Activated CD4-positive, alpha-beta T cell treated with anti-CD3 and anti-CD28 coated beads, Interleukin-2, amount 50 U/mL, for 1 hour (primary cell): Measurements from ENCODE around the gene RIPK4.

ENCODE experiments used
- DNase-seq: peaks from one replicate; pipeline ENCODE4 v3.0.0-alpha.2; 2020

The RIPK4 gene

GRCh38 chr21:41752231-41752681 lies 14.6 kb downstream of the RIPK4 start:
- DNase-seq = no peak

GRCh38 chr21:41751611-41752011 lies 15.2 kb downstream of the RIPK4 start:
- DNase-seq = no peak

- DNase-seq = no peak
Observed at GRCh38 chr21:41750532-41751151, 16.2 kb downstream of the RIPK4 start.

GRCh38 chr21:41750051-41750450 lies 16.8 kb downstream of the RIPK4 start:
- no peak for DNase-seq

GRCh38 chr21:41749286-41749685 lies 17.6 kb downstream of the RIPK4 start:
- no peak for DNase-seq

- no peak for DNase-seq
Observed at GRCh38 chr21:41747943-41748738, 18.7 kb downstream of the RIPK4 start.

GRCh38 chr21:41746744-41747006 lies 20.2 kb downstream of the RIPK4 start:
- no peak for DNase-seq

- no peak for DNase-seq
Observed at GRCh38 chr21:41745971-41746743, 20.7 kb downstream of the RIPK4 start.

- no peak for DNase-seq
Observed at GRCh38 chr21:41745026-41745820, 21.6 kb downstream of the RIPK4 start.

GRCh38 chr21:41744028-41744930 lies 22.6 kb downstream of the RIPK4 start:
- DNase-seq = no peak

- no peak for DNase-seq
Observed at GRCh38 chr21:41743321-41744027, 23.4 kb downstream of the RIPK4 start.

GRCh38 chr21:41742073-41742875 lies 24.6 kb downstream of the RIPK4 start:
- DNase-seq = no peak

- DNase-seq = no peak
Observed at GRCh38 chr21:41741253-41742072, 25.4 kb downstream of the RIPK4 start.

- no peak for DNase-seq
Observed at GRCh38 chr21:41740604-41741252, 26.1 kb downstream of the RIPK4 start.

GRCh38 chr21:41739936-41740335 lies 26.9 kb downstream of the RIPK4 start:
- DNase-seq = no peak

GRCh38 chr21:41739011-41739410 lies 27.8 kb downstream of the RIPK4 start:
- no peak for DNase-seq

- no peak for DNase-seq
Observed at GRCh38 chr21:41737651-41738324, 29.1 kb downstream of the RIPK4 start.

GRCh38 chr21:41736423-41736822 lies 30.4 kb downstream of the RIPK4 start:
- no peak for DNase-seq
